HG03521 (cell line): ENCODE data around the gene MLLT6.

Experiments used
- ATAC-seq: cut with Tn5 transposase; IDR thresholded peaks from one replicate; pipeline ENCODE4 v1.9.1; 2021; ENCODE audit warnings: mild to moderate bottlenecking, moderate library complexity; ENCODE audit not compliant: unreplicated experiment

MLLT6 gene

GRCh38 chr17:38674749-38675615 is 30.1 kb upstream of the MLLT6 start, which contains the start of gene EPOP:
Gene EPOP, minus strand, starts transcription at chr17:38674957. Its CDS starts 462 bp downstream, at chr17:38674495.
- peak; percentile 72 for ATAC-seq

GRCh38 chr17:38676706-38677504 is 28.2 kb upstream of the MLLT6 start:
- ATAC-seq: no peak

GRCh38 chr17:38677819-38678218 is 27.3 kb upstream of the MLLT6 start:
- no peak for ATAC-seq

- no peak for ATAC-seq
Measured at GRCh38 chr17:38681096-38681495, 24.0 kb upstream of the MLLT6 start.

- ATAC-seq: no peak
Measured at GRCh38 chr17:38685491-38685890, 19.6 kb upstream of the MLLT6 start.

GRCh38 chr17:38687286-38687685 is 17.8 kb upstream of the MLLT6 start:
- ATAC-seq: no peak

- ATAC-seq: no peak
Measured at GRCh38 chr17:38690386-38690785, 14.7 kb upstream of the MLLT6 start.

- ATAC-seq: no peak
Measured at GRCh38 chr17:38691154-38691553, 13.9 kb upstream of the MLLT6 start.

- no peak for ATAC-seq
Measured at GRCh38 chr17:38693700-38694329, 11.3 kb upstream of the MLLT6 start.

GRCh38 chr17:38697061-38697820 is 7.8 kb upstream of the MLLT6 start:
- no peak for ATAC-seq

GRCh38 chr17:38698760-38699159 is 6.3 kb upstream of the MLLT6 start:
- no peak for ATAC-seq

- ATAC-seq: no peak
Measured at GRCh38 chr17:38701504-38702165, 3.4 kb upstream of the MLLT6 start.

- no peak for ATAC-seq
Measured at GRCh38 chr17:38702166-38702915, 2.7 kb upstream of the MLLT6 start.

GRCh38 chr17:38702916-38703741 is 1.9 kb upstream of the MLLT6 start:
- ATAC-seq: no peak

GRCh38 chr17:38703742-38704605 is 1.1 kb upstream of the MLLT6 start:
- ATAC-seq: no peak

- no peak for ATAC-seq
Measured at GRCh38 chr17:38705523-38705802, 390 bp downstream of the MLLT6 start.

- ATAC-seq: no peak
Measured at GRCh38 chr17:38705803-38706504, 881 bp downstream of the MLLT6 start.
